Measurements from ENCODE around the gene FMNL2.

FMNL2 gene

DNA sequence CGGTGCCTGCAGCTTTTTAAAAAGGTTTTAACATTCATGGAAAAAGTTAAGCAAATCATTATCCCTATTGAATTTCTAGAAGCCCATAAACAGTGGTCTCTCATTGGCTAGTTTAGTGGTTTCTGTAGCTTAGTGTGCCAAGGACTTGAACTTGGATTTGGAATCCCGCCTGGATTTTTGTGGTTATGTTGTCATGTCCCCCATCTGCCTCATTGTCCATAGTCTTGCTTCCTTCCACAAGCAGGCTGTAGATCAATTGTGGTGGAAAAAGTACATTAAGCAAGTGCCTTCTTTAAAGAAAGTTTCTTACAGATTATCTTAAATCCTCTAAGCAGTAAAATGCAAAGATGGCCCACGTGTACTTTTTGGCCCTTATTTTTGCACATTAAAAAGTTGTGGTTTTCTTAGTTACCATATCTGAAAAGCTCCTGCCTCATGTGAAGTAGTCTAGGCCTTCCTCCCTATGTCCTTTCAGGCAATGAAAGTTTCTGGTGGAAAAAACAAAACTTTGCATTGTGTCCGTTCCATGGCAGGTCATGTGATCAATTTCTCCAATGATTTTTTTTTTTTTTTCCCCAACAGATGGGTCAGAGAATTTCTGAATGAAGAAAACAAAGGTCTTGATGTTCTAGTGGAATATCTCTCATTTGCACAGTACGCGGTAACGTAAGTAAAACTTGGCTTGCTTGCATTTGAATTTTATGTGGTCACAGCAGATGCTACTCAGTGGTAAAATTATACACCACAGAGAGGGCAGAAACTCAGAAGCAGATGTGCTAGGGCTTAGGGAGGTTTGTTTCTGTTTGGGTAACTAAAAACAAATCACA is 223.4 kb downstream of the FMNL2 start:
- H3K4me1 ChIP-seq (ENCODE audit: control insufficient read depth in 1 of 2, insufficient read depth in 1 of 2, low read depth in 1 of 2, low read length in 1 of 2) = no peaks in the 10 kb centered on the region
- H3K4me3 ChIP-seq (ENCODE audit: low read depth in 1 of 2, low read length in 1 of 2) = no peak overlapping the region
- no peak overlapping the region for H3K27ac ChIP-seq
- H3K27me3 ChIP-seq = no peaks in the 10 kb centered on the region
- H3K36me3 ChIP-seq = no peaks in the 10 kb centered on the region
- H3K9me3 ChIP-seq = no peaks in the 10 kb centered on the region
- no peak for TF ChIP-seq CTCF (IDR thresholded peaks at IDR 0.05)

DNA sequence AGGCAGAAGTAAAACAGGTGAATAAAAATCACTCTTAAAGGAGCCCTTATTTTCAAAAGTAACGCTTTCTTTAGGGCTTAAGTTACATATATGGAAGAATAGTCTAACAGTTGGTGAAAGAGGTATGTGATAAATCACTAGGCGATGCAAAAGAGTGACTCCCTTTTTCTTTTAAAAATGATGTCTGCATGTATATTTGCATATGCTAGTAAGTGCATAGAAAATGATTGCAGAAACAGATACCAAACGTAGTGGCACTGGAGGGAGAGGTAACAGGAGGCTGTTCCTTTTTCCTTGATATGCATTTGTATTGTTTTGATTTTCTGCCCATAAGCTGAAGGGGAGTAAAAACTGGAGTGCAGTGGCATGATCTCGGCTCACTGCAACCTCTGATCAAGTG is 224.0 kb downstream of the FMNL2 start:
- Histone ChIP-seq H3K4me1 (ENCODE audit: control insufficient read depth in 1 of 2, insufficient read depth in 1 of 2, low read depth in 1 of 2, low read length in 1 of 2) (no peaks in the 10 kb centered on the region), H3K9me3 (no peaks in the 10 kb centered on the region), H3K27ac (no peak overlapping the region), H3K27me3 (no peaks in the 10 kb centered on the region), H3K36me3 (no peaks in the 10 kb centered on the region), H3K4me3 (ENCODE audit: low read depth in 1 of 2, low read length in 1 of 2) (no peak overlapping the region)
- TF ChIP-seq CTCF (IDR thresholded peaks at IDR 0.05) = no peak

DNA sequence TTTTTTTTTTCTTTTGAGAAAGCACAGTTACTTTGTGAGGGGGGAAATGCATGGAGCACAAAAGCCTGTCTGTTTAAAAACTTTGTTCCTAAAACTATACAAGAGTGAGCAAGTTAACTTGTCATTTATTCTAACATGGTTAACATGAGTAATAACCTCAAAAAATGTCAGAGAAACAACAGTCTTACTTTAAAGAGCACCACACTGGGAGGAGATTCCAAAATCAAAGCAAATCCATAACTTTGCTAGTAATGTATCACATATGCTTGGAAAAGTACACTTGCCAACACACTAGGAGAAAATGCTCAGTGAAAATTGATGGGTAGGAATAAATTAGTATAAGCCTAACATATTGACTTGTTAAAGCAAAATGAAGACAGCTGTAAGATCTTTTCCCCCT is 225.2 kb downstream of the FMNL2 start:
- Histone ChIP-seq H3K36me3 (no peaks in the 10 kb centered on the region), H3K27me3 (no peaks in the 10 kb centered on the region)
- no peak for TF ChIP-seq CTCF (IDR thresholded peaks at IDR 0.05)

GRCh38 chr2:152560873-152561595 is 226.1 kb downstream of the FMNL2 start:
- no peaks in the 10 kb centered on the region for H3K27me3 ChIP-seq
- TF ChIP-seq CTCF (IDR thresholded peaks at IDR 0.05) = no peak

More for the DNA sequence above, 225.2 kb downstream of the FMNL2 start:
- Histone ChIP-seq H3K4me1 (ENCODE audit: control insufficient read depth in 1 of 2, insufficient read depth in 1 of 2, low read depth in 1 of 2, low read length in 1 of 2) (no peaks in the 10 kb centered on the region), H3K9me3 (no peaks in the 10 kb centered on the region), H3K27ac (no peak overlapping the region), H3K4me3 (ENCODE audit: low read depth in 1 of 2, low read length in 1 of 2) (no peak overlapping the region)

DNA sequence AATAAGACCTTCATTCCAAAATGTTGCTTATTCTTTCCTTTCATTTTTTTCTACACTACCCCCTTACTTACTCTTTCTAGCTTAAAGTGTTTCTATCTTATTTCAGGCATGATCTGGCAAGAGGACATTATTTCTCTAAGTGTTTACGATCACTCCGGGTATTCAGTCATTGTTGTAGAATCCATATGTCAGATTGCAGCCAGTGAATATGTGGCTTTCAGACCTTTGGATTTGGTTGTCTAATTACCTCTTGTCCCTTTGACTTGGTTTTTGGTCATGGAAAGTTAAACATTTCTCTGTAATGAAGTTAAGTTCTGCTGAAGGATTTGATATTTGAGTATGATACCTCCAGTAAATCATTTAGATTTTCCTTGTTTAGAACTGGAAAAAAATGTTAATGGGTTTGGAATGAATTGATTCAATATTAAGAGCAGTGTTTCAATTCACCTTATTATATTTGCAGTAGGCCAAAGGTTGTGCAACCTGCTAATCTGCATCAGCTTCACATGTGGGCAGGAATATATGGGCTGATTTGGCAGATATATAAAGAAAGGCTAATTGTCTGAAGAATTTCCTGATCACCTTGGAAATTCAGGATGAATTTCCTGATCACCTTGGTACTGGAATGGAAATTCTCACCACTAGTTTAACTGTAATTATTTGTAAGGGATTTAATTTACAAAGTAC is 227.4 kb downstream of the FMNL2 start:
- H3K9me3 ChIP-seq = no peaks in the 10 kb centered on the region

More at GRCh38 chr2:152560873-152561595, 226.1 kb downstream of the FMNL2 start:
- Histone ChIP-seq H3K9me3 (no peaks in the 10 kb centered on the region), H3K4me1 (ENCODE audit: control insufficient read depth in 1 of 2, insufficient read depth in 1 of 2, low read depth in 1 of 2, low read length in 1 of 2) (no peaks in the 10 kb centered on the region), H3K4me3 (ENCODE audit: low read depth in 1 of 2, low read length in 1 of 2) (no peak overlapping the region), H3K36me3 (no peaks in the 10 kb centered on the region), H3K27ac (no peak overlapping the region)

More for the DNA sequence above, 227.4 kb downstream of the FMNL2 start:
- no peak for TF ChIP-seq CTCF (IDR thresholded peaks at IDR 0.05)
- no peaks in the 10 kb centered on the region for H3K36me3 ChIP-seq
- no peak overlapping the region for H3K4me3 ChIP-seq (ENCODE audit: low read depth in 1 of 2, low read length in 1 of 2)
- H3K27me3 ChIP-seq = no peaks in the 10 kb centered on the region
- H3K4me1 ChIP-seq (ENCODE audit: control insufficient read depth in 1 of 2, insufficient read depth in 1 of 2, low read depth in 1 of 2, low read length in 1 of 2) = no peaks in the 10 kb centered on the region
- no peak overlapping the region for H3K27ac ChIP-seq

Data from neutrophil (primary cell).